ENCODE measurements around the gene CXCL3. TPM values are rescaled to one million over a fixed set of nuclear protein-coding genes. Genes with fewer than 3 reads are reported as not detected.

The CXCL3 gene
- polyA plus RNA-seq, 1 donor (not counting 4 experiments of a cell fraction or from before 2014, with no cell fraction given), result 10.8 TPM

- Histone ChIP-seq H2AFZ (ENCODE audit: control insufficient read depth, low read length) (no peak overlapping the region), H3K4me3 (ENCODE audit: control insufficient read depth in 2 of 3, extremely low read depth in 1 of 3, insufficient read depth in 2 of 3, low read depth in 1 of 3, low read length in 3 of 3) (no peak overlapping the region), H3K27me3 (ENCODE audit: control insufficient read depth, extremely low read depth, insufficient read depth, low read length) (no peaks in the 10 kb centered on the region), H4K20me1 (ENCODE audit: control insufficient read depth, extremely low read depth, insufficient read depth, low read length) (no peaks in the 10 kb centered on the region), H3K9me1 (ENCODE audit: control insufficient read depth, extremely low read depth, insufficient read depth, low read length) (no peaks in the 10 kb centered on the region), H3K9me3 (ENCODE audit: control insufficient read depth, low read depth, low read length) (no peaks in the 10 kb centered on the region), H3K9ac (ENCODE audit: control insufficient read depth, extremely low read depth, insufficient read depth, low read length) (no peak overlapping the region), H3K4me2 (ENCODE audit: control insufficient read depth, extremely low read depth, insufficient read depth, low read depth, low read length) (no peak overlapping the region), H3K36me3 (ENCODE audit: control insufficient read depth in 2 of 2, extremely low read depth in 1 of 2, insufficient read depth in 2 of 2, low read length in 2 of 2) (no peaks in the 10 kb centered on the region), H3K4me1 (ENCODE audit: control insufficient read depth, extremely low read depth, insufficient read depth, low read length) (peaks cover 9% of the 10 kb centered on the region), H3K27ac (ENCODE audit: control insufficient read depth, insufficient read depth, low read length) (no peak overlapping the region), H3K79me2 (ENCODE audit: control insufficient read depth, insufficient read depth, low read length) (no peaks in the 10 kb centered on the region)
- TF ChIP-seq CTCF (optimal IDR thresholded peaks at IDR 0.05 in 1 of 3, IDR thresholded peaks at IDR 0.05 in 1 of 3, conservative IDR thresholded peaks at IDR 0.05 in 1 of 3; ENCODE audit: extremely low read depth in 1 of 3, insufficient read depth in 2 of 3, low read length in 3 of 3), result no peak
- no peak for TF ChIP-seq EZH2 (IDR thresholded peaks at IDR 0.05; ENCODE audit: low read length)
- DNase-seq (ENCODE audit: low read depth, low spot score) (no peak), FAIRE-seq (no peak)
- dilution Hi-C loops (cut with MboI; ENCODE audit: extremely low pct_ligation_motif_present, low sequenced_read_pairs), result no loop called here
Measured at GRCh38 chr4:74055096-74055495, 16.6 kb upstream of the CXCL3 start.

GRCh38 chr4:74054483-74055047, 16.1 kb upstream of the CXCL3 start:
- Histone ChIP-seq H3K4me1 (ENCODE audit: control insufficient read depth, extremely low read depth, insufficient read depth, low read length) (peaks cover 9% of the 10 kb centered on the region), H3K4me2 (ENCODE audit: control insufficient read depth, extremely low read depth, insufficient read depth, low read depth, low read length) (no peak overlapping the region), H3K9ac (ENCODE audit: control insufficient read depth, extremely low read depth, insufficient read depth, low read length) (no peak overlapping the region), H3K36me3 (ENCODE audit: control insufficient read depth in 2 of 2, extremely low read depth in 1 of 2, insufficient read depth in 2 of 2, low read length in 2 of 2) (no peaks in the 10 kb centered on the region), H3K9me3 (ENCODE audit: control insufficient read depth, low read depth, low read length) (no peaks in the 10 kb centered on the region), H3K79me2 (ENCODE audit: control insufficient read depth, insufficient read depth, low read length) (no peaks in the 10 kb centered on the region), H2AFZ (ENCODE audit: control insufficient read depth, low read length) (no peak overlapping the region), H3K27ac (ENCODE audit: control insufficient read depth, insufficient read depth, low read length) (no peak overlapping the region), H3K4me3 (ENCODE audit: control insufficient read depth in 2 of 3, extremely low read depth in 1 of 3, insufficient read depth in 2 of 3, low read depth in 1 of 3, low read length in 3 of 3) (no peak overlapping the region), H4K20me1 (ENCODE audit: control insufficient read depth, extremely low read depth, insufficient read depth, low read length) (no peaks in the 10 kb centered on the region), H3K9me1 (ENCODE audit: control insufficient read depth, extremely low read depth, insufficient read depth, low read length) (no peaks in the 10 kb centered on the region), H3K27me3 (ENCODE audit: control insufficient read depth, extremely low read depth, insufficient read depth, low read length) (no peaks in the 10 kb centered on the region)
- TF ChIP-seq EZH2 (IDR thresholded peaks at IDR 0.05; ENCODE audit: low read length) (no peak), CTCF (optimal IDR thresholded peaks at IDR 0.05 in 1 of 3, IDR thresholded peaks at IDR 0.05 in 1 of 3, conservative IDR thresholded peaks at IDR 0.05 in 1 of 3; ENCODE audit: extremely low read depth in 1 of 3, insufficient read depth in 2 of 3, low read length in 3 of 3) (no peak)
- dilution Hi-C loops (cut with MboI; ENCODE audit: extremely low pct_ligation_motif_present, low sequenced_read_pairs), result no loop called here
- FAIRE-seq (no peak), DNase-seq (ENCODE audit: low read depth, low spot score) (no peak)

All from keratinocyte (primary cell).